HepG2 (cell line): Measurements from ENCODE around the gene RTCA. TPM values are rescaled to one million over a fixed set of nuclear protein-coding genes. Genes with fewer than 3 reads are reported as not detected.

Experiments used
- ATAD3A ChIP-seq: sonication (generic); formaldehyde crosslinking; IDR thresholded peaks from 2 replicates; pipeline ENCODE4 v1.4.0; 2020; ENCODE audit warnings: missing genetic modification reagents
- DMAP1 ChIP-seq: IDR thresholded peaks from 2 replicates; pipeline ENCODE4 v1.6.1; 2016
- HNRNPUL1 ChIP-seq: fragments of 200-400 bp; formaldehyde crosslinking; IDR thresholded peaks from 2 replicates; pipeline ENCODE4 v1.6.1; 2017; ENCODE audit warnings: low read depth, mild to moderate bottlenecking, low read length, moderate library complexity
- SP140L ChIP-seq: sonication (generic); formaldehyde crosslinking; IDR thresholded peaks from 2 replicates; pipeline ENCODE4 v1.4.0; 2020; ENCODE audit warnings: missing genetic modification reagents, borderline replicate concordance
- SUZ12 ChIP-seq: fragments of 150-350 bp; IDR thresholded peaks from 2 replicates; pipeline ENCODE4 v1.6.1; 2014; ENCODE audit warnings: low read depth, low read length
- THAP9 ChIP-seq: sonication (generic); formaldehyde crosslinking; IDR thresholded peaks from 2 replicates; pipeline ENCODE4; 2020; ENCODE audit warnings: missing genetic modification reagents, mild to moderate bottlenecking, borderline replicate concordance
- ZBTB14 ChIP-seq: sonication (generic); formaldehyde crosslinking; IDR thresholded peaks from 2 replicates; pipeline ENCODE4 v1.4.0; 2020; ENCODE audit warnings: missing genetic modification reagents
- ZFP82 ChIP-seq: sonication (generic); formaldehyde crosslinking; IDR thresholded peaks from 2 replicates; pipeline ENCODE4 v1.5.1; 2020; ENCODE audit warnings: mild to moderate bottlenecking, missing genetic modification reagents, borderline replicate concordance
- ZNF275 ChIP-seq: sonication (generic); formaldehyde crosslinking; IDR thresholded peaks from 2 replicates; pipeline ENCODE4 v1.8.0; 2022; ENCODE audit warnings: missing genetic modification reagents, mild to moderate bottlenecking, inconsistent platforms, borderline replicate concordance
- ZNF407 ChIP-seq: sonication (generic); formaldehyde crosslinking; IDR thresholded peaks from one replicate; pipeline ENCODE4 v1.5.1; 2020; ENCODE audit warnings: mild to moderate bottlenecking, missing genetic modification reagents; ENCODE audit errors: not compliant biosample characterization
- ZNF441 ChIP-seq: sonication (generic); formaldehyde crosslinking; IDR thresholded peaks from 2 replicates; pipeline ENCODE4 v1.7.0; 2021; ENCODE audit warnings: missing genetic modification reagents, borderline replicate concordance
- ZNF598 ChIP-seq: sonication (generic); formaldehyde crosslinking; IDR thresholded peaks from 2 replicates; pipeline ENCODE4 v1.5.1; 2020; ENCODE audit warnings: mild to moderate bottlenecking, missing genetic modification reagents, borderline replicate concordance
- ZNF768 ChIP-seq: sonication (generic); formaldehyde crosslinking; IDR thresholded peaks from 2 replicates; pipeline ENCODE4 v1.4.0; 2020; ENCODE audit warnings: missing genetic modification reagents
- polyA plus RNA-seq, 8 experiments: library from polyadenylated mRNA; depleted of rRNA in 3 of 8; stranded (reverse) in 7 of 8; unstranded in 1 of 8; fragments of >200 nt; fragmentation: Illumina TruSeq in 4 of 8; extraction: Trizol in 4 of 8; gene quantifications; 2 replicates each; pipeline versions ENCODE4 v1.2.1 to v1.2.3, GENCODE V29; 2011 to 2016; ENCODE audit warnings: low read depth in 4 of 8, missing spikeins in 1 of 8, mixed read lengths in 1 of 8; ENCODE audit not compliant: insufficient read depth in 1 of 8
- total RNA-seq, 5 experiments: library from RNA; depleted of rRNA; stranded (reverse); fragments of >200 nt; fragmentation: Illumina TruSeq; extraction: Trizol; gene quantifications; 2 replicates each; pipeline ENCODE4 v1.2.3, GENCODE V29; 2016; ENCODE audit warnings: low read depth in 1 of 5

RTCA gene
- total and polyA plus RNA-seq, 2 of the 13 experiments (the other 11 are each of a cell fraction or from before 2014, with no cell fraction given) = 22.7 to 31.0 TPM

- TF ChIP-seq ZBTB14 (CRISPR knock-in tag) = no peak
- TF ChIP-seq ZFP82 = 0 out of 2 replicates have a peak, but pooled peaks have one; percentile 35
- no peak for TF ChIP-seq SUZ12
- TF ChIP-seq HNRNPUL1 = no peak
- TF ChIP-seq ZNF275 (CRISPR knock-in tag) = peak; percentile 61; the same call in 1 of the 2 replicates
- peak; percentile 66; the same call in 1 of the 2 replicates for TF ChIP-seq THAP9 (CRISPR knock-in tag)
- TF ChIP-seq ZNF598 (CRISPR knock-in tag) = peak; percentile 62; the same call in 1 of the 2 replicates
- TF ChIP-seq DMAP1 (CRISPR knock-in tag) = peak; percentile 70; the same call in 1 of the 2 replicates
- peak; percentile 58; the same call in 1 of the 2 replicates for TF ChIP-seq ZNF768 (CRISPR knock-in tag)
- TF ChIP-seq SP140L = no peak
- no peak for TF ChIP-seq ZNF441
- TF ChIP-seq ZNF407 = peak; percentile 44
- TF ChIP-seq ATAD3A = no peak
Measured at GRCh38 chr1:100265931-100266740, at the start of gene RTCA (continued).
